ENCODE results near the gene FSIP1. TPM values are rescaled to one million over a fixed set of nuclear protein-coding genes. Genes with fewer than 3 reads are reported as not detected.

Gene FSIP1
- 1.7 and 4.4 TPM in 2 replicates for total RNA-seq

DNA sequence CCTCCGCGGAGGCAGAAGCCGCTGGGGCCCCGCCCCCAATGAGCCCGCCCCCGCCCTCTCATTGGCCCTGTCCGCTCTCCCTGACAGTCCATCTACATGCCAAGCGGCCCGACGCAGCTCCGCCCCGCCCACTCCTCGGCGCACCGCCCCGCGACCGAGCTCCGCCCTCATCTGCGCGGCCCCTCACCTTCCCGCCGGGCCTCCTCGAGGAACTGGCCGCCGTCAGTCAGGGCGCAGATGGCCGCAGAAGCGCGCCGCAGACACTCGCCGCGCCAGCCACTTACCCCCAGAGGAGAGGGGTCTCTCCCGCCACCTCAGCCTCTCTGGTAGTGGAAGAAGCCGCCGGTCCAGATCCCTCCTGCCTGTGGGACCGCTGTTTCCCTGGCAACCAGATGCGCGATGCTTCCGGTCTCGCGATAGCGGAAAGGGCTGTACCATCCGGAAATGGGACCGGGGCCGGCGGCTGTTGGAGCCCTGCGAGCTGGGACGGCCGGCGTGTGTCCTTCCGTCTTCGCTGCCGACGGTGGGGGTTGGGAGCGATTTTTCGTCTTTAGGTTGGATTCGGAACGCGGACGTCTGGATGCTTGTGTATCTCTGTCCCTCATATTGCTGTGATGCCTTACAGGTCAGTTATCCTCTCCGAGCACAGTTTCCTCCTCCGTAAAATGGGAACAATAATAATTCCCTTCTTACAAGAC is at the start of gene FSIP1:
Gene FSIP1 (minus strand): TSS at position 401 of the 698 bp plus-strand sequence. CDS start 6,317 bp downstream, outside the sequence.

DNA sequence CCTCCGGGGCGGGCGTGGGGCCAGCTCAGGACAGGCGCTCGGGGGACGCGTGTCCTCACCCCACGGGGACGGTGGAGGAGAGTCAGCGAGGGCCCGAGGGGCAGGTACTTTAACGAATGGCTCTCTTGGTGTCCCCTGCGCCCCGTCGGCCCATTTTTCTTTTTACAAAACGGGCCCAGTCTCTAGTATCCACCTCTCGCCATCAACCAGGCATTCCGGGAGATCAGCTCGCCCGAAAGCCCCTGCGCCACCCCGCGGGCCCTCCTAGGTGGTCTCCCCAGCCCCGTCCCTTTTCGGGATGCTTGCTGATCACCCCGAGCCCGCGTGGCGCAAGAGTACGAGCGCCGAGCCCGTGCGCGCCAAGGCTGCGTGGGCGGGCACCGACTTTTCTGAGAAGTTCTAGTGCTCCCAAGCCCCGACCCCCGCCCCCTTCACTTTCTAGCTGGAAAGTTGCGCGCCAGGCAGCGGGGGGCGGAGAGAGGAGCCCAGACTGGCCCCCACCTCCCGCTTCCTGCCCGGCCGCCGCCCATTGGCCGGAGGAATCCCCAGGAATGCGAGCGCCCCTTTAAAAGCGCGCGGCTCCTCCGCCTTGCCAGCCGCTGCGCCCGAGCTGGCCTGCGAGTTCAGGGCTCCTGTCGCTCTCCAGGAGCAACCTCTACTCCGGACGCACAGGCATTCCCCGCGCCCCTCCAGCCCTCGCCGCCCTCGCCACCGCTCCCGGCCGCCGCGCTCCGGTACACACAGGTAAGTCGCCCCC is 202.0 kb downstream of the FSIP1 start, which contains the start of gene THBS1:
Gene THBS1 (plus strand): TSS at position 595 of the 757 bp plus-strand sequence. CDS start 779 bp downstream, outside the sequence.

Other genes starting within 250 kb of the FSIP1 start
- 1,557 and 2,356 TPM in 2 replicates for gene THBS1, start 201.8 kb downstream of the FSIP1 start, total RNA-seq
- 99.7 and 108 TPM in 2 replicates for gene GPR176, start 137.4 kb upstream of the FSIP1 start, total RNA-seq
- 59.4 and 62.0 TPM in 2 replicates for gene EIF2AK4, start 151.3 kb upstream of the FSIP1 start, total RNA-seq

Measured in smooth muscle cell of bladder (primary cell).